KG1 (cell line): Measurements from ENCODE around the gene APBA1.

Source experiments
- DNase-seq: peaks from one replicate; lab custom pipeline; 2025; lab: John Stamatoyannopoulos, UW

The APBA1 gene

DNA sequence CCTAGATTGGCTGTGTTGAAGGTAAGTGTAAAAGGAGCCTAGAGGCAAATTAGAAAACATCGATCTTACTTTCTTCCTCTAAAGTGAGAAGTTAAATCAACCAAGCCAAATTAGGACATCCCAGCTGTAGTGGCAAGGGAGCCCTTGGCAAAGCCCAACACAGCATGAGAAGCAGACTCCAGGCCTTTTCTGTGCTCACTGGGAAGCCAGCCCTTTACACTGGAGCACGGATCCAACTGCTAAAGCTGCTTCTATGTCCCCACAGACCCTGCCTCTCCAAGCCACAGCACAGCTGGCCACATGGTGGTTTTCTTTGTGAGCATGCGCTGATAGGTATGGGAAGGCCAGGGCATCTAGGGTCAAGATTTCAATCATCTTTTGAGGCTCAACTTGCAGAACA lies 94.1 kb downstream of the APBA1 start:
- DNase-seq: no peak

DNA sequence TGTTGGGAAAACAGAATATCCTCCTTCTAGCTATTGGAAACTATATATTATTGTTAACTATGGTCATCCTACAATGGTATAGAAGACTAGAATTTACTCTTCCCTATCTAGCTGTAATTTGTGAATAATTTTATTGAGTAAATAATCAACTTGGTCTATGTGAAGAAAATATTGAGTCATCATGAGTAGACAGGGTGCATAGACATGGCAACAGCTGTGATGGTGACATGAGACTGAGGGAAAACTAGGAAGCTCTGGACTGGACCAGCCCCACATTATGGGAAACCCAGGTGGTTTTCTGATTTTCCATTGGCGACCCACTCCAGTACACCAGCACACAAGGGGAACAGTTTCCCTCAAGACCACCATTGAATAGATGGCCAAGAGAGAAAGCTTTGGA lies 95.0 kb downstream of the APBA1 start:
- no peak for DNase-seq

DNA sequence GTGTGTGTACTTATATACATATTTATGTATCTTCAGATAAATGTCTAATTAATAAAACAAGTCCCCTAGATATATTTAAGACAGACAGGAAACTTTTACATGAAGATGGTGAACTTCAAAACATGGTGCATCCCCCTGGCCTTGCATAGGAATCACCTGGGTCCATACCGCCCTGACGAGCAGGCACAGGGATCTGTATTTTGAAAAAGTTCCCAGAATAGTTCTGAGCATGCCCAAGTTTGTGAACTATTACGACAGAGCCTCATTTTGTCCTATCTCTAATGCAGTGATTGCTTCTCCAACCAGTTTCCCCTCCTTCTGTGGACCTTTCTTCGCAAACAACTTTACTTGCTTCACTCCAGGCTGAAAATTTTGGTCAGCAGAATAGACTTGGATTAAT lies 98.1 kb downstream of the APBA1 start:
- no peak for DNase-seq

DNA sequence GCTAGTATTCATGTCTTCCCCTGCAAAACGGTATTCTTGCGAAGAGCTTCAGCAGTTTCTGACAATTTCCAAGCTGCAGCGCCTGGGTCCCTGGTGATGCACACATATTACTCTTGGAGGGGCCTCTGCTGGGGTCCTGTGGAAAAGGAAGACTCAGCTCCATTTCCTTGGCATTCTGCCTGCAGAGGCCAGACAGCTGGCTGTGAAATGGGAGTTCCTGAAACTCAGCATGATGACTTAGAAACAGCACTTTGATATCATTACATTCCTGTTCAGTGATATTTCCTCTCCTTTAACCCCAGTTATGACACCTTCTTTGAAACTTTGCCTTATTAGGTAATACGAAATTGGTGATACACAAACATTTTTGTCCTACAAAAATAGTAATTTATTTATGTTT lies 98.5 kb downstream of the APBA1 start:
- no peak for DNase-seq

DNA sequence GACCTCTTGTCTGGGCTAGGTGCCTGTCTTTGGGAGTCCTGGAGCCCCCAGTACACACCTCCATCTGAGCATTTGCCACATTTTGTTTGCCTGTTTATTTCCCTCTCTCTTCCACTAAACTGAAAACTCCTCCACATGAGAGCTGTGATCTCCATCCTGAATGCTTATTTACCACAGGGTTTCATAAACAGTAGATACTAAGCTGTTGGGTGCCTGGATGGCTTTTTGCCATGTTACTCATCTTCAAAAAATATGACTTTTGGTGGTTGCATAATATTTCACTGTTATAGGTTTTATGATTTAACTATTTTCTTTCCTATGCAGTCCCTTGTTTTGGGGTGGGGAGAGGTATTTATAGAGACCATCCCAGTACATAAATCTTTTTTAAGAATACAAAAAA lies 99.6 kb downstream of the APBA1 start:
- DNase-seq: no peak

DNA sequence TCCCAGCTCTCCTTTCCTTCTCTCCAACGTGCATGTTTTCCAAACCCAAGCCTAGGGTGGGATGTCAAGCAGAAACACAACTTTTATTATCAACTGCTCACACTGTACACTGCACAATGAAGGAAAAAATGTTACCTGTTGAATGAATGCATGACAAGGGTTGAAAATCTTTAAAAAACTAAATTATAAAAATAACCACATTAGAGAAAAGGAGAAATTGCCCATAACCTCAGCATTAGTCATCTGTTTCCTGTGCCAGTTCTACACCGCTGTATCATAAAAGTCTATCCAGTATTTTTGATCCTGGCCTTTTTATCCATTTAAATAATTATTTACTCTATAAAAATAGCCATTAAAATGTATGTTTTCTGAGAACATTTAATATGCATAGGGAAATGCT lies 101.1 kb downstream of the APBA1 start:
- no peak for DNase-seq

DNA sequence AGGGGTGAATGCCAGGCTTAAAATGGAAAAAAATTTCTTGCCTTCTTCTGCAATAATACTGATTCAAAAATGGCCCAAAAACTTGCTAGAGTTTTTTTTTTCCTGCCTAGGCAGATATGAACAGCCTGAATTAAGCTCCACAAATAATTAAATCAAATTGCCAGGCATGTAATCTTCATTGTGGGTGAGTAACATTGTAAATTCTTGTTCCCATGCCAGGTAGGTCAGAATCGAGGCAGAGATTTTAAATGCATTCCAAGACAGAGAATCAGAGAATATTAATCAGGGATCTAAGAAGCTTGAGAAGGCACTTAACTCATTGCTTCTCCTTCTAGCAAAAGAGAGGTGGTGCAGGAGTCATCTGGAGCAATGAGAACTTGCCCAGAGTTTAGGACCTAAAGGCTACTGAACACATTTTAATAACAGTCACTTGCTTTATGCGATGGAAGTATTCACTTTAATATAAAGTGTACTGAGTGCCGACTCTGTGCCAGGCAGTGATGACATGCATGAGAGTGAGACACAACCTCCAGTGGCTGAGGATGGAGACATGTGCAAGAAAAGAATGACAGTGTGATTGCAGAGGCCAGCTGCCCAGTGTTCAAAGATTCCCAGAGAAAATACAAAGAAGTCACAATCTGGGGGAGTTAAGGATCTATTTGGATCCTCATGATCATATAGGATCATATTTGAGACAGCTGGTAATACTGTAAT lies 102.3 kb downstream of the APBA1 start:
- no peak for DNase-seq

DNA sequence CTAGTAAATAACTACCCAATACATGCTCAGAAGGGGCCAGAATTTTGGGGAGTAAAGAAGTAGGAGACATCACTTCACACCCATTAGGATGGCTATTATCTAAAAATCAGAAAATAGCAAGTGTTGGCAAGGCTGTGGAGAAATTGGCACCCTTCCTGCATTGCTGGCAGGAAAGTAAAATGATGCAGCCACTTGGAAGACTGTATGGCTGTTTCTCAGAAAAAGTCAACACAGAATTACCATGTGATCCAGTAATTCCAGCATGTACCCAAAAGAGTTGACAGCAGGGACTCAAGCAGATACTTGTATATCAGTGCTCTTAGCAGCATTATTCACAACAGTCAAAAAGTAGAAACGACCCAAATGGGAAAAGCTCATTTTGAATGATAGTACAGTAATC lies 107.6 kb downstream of the APBA1 start:
- DNase-seq: no peak

DNA sequence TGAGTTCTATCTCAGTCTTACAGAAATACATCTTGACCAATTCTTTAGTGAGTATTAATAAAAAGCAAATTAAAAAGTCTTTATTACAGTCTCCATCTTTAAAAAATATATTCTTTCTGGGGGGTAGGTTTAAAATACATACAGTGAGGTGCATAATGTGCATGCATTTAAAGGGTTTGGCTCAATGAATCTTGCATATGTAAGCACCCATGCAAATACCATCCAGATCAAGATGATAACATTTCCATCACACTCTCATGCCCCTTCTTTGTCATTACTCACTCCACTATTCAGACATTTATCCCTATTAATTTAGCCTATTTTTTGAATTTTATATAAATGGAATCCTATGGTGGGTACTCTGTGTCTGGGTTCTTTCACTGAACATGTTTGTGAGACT lies 113.0 kb downstream of the APBA1 start:
- no peak for DNase-seq

DNA sequence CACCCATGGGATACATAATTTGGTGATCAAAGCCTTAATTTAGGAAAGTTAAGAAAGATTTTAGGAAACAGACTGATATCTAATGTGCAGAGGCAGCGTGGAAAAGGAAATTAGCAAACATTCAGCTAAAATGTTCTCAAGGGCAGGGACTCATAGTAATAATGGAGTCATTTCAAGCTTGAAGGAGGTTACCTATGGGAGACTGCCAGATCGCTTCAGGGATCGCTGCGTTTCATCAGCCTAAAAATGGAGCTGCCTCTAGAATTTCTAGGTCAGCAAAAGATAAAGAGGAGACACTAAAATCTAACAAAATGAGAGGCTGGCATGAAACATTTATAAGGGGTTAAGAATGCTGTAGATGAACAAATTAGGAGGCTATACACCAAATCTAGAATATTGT lies 115.5 kb downstream of the APBA1 start:
- DNase-seq: no peak

DNA sequence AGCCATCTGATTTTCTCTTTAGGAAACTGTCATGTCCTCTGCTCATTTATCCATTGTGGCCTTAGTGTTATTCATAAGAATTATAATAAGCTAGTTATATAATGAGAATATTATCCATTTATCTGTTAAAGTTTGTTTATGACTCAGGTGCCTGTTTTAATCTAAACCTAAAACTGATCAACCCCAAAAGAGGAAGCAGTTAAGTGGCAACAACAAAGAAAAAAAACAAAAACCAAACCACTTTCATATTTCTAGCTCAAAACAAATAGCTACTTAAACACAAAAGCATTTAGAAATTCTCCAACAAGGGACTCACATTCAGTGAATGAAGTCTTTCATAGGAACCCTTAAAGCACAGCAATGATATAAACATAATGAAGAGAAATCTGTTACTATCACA lies 116.4 kb downstream of the APBA1 start:
- DNase-seq: no peak

DNA sequence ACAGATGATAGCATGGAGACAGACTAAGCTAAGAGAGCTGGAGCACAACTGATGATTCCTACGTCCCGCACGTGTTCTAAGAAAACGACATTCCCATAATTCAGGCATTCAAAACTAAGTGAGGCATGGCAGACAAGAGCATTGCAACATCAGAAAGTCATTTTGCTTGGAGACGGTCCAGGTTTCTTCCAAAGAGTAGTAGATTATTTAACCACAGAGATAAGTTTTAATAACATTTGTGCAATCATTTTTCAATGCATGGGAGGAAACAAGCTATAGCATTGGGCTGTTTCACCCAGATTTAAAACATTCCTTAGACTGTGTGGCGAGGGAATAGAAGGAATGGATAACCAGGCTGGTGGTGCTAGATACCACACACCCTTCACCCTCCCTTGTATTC lies 117.2 kb downstream of the APBA1 start:
- DNase-seq: no peak

DNA sequence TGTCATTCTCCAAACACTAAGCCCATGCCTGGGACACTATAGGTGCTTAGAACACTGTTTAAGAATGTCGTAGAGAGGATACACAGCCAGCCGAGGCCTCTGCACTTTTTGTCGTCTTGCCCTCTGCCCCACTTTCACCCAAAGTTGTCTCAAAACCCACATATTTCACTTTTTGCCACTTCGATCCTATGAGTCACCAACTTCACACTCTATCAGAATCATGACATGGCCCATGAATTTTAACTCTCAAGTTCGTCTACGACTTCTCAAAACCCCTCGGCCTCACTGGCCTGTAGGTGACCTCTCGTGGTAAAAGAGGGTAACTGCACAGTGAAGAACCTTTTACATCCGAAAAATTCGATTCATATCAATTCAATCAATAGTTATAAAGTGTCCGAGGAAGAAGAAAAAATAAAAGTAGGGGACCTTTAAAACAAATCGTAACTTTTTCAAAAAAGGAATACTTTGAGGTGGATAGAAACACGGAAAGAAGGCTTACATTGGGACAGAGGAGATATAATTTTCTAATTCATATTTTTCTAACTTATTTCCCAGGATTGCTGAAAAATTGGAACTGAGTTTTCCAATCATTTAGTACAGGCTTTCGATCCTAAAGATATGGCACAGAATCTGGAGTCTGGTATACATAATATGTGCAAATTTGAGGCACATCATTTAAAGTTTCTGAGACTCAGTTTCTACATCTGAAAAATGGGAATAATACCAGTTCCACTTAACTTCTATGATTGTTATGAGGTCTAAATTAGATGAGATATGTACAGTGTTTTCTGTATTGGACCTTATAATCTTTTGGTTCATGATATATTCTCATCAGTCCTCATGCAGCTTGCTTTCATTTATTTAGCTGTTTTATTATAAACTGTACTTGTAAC lies 122.6 kb downstream of the APBA1 start:
- DNase-seq: no peak

DNA sequence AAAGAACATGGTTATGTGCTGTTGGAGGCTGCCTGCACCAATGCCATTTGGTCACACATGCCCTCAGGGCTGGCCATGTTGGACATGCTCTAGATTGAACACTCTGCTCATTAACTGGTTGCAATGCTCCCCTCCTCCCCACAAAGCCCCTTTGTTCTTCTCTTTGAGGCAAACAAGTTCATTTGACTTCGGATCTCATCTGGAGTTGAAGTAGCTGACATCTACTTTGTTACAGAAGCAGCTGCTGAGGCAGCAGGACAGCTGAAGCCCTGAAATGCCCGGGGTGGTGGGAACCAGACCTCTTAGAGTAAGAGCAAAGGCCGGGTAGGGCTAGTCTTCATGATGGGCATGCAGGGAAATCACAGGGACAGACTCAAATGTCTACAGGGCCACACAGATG lies 123.5 kb downstream of the APBA1 start:
- DNase-seq: no peak

DNA sequence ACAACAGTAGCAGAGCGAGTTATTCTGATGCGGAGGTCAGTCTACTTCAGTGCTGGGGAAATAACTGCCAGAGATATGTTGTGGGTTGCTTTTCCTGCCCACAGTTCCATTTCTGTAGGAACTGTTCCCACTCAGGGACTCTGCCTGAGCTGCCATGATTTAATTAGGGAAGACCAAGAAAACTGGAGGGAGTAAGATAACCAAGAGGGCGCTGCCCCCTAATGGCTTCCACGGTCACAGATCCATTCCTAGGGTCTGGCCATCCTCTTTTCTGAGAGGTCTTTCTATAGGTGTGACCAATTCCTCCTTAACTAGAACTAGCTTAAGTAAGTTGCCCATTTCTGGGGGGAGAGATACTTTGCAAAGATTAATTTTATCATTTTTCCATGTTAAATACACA lies 125.9 kb downstream of the APBA1 start:
- DNase-seq: no peak

DNA sequence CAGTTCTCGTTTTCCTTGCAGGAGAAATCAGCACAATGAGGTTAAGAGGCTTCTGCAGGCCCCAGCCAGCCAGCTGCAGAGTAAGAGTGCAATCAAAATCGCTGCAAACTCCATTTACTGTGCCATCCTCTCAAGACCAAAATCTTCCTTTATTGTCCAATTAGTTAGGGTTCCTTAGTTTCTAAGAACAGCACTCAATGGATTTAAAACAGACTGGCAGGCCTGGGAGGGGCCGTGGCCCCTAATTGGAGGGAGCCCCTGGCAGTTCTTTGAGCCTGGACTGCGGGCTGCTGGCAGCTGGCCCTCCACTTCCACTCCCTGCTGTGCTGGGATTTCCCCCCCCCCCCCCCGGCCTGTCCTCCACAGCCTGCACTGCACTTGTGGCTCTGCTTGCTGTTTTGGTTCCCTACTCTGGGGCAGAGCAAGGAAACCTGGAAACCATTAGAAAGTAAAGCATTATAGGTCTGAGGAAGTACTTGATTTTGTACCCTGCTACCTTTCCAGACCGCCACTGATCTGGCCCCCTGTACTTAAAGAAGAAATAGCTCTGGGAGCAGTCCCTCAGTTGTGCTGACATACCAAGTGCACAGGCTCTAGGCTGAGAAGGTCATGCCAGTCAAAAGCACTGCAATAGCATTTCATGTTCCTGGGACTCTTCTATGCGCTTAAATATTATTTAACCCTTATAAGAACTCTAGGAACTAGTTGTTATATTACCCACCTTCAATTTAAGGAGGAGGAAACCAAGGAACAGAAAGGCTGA lies 129.0 kb downstream of the APBA1 start:
- DNase-seq: no peak

DNA sequence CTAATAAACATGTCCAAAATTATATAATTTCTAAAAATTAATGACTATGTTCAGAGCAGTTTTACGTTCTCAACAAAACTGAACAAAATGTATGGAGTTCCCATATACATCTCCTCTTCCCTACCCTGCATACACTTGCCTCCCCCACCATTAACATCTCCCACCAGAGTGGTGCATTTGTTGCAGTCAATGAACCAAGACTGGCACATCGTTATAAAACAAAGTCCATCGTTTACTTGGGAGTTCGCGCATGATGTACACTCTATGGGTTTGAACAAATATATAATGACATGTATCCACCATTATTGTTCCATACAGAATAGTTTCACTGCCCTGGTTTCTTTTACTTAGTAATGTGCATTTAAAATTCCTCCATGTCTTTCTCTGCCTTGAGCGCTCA lies 130.1 kb downstream of the APBA1 start:
- no peak for DNase-seq

DNA sequence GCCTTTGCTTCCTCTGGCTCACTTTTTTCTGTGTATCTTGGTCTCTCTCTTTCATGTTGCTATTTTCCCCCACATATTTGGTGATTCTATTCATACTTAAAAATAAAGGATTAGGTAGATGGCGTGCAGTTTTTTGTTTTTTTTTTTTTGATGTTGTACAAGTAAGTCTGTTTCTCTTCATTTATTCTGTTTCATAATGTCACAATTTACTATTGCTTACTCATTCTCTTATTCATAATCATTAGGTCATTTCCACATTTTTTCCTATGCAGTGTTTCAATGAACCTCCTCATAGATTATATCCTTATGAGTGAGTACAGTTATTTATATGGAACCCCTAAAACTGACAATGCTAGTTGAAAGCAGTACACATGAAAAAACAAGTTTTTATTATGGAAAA lies 136.3 kb downstream of the APBA1 start:
- DNase-seq: no peak

DNA sequence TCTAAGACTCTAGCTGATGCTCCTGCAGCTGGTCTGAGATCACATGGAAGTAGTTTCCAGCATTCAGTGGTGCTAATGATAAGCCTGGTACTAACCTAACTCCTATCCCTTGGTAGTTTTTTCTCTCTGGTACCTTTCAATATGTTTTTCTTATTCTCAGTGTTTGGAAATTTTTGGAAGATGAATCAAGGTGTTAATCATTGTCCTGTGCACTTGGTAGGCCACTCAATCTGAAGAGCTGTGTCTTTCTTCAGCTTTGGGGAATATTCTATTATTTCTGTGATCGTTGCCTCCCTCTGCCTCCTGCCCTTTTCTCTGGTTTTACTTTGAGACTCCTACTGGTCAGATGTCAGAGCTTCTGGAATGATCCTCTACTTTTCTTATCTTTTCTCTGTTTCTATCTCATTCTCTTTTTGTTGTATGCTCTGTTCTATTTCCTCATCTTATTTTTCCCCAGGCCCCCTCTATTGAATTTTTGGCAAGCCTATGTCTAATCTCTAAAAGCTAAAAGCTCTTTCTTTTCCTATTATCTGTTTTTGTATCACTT lies 136.8 kb downstream of the APBA1 start:
- no peak for DNase-seq

DNA sequence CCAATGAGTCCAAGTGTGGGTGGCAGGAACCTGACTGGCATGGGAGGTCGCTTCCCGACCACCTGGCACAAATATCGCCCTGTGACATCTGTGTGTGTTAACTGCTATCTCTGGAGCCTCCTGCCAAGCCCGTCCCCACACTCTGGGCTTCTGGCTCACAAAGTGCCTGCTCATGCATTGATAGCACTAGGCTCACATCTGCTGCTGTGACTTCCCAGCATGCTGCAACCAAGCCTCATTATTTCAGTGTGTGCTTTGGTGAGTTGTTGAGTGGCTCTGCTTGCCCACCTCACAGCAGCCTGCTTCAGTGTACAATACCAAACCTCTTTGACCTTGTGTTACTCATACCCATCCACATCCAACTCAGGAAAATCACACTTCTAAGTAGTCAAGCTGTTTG lies 139.8 kb downstream of the APBA1 start:
- DNase-seq: no peak

DNA sequence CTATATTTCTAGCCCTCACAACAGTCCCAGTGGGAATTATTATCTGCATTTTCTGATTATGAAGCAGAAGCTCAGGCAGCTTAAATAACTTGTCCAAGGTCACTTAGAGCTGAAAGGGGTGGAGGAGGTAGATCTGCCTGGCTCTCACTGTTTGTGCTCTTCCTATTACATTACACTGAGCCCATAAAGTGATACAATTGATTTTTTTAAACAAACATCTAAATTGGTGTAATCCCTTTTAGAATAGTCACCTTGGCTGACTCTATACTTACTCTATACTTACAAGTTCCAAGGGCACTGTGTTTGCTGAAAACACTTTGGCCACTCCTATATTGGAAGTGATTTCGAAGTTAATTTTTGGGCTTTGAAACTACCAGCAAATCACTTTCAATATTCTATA lies 144.7 kb downstream of the APBA1 start:
- no peak for DNase-seq

DNA sequence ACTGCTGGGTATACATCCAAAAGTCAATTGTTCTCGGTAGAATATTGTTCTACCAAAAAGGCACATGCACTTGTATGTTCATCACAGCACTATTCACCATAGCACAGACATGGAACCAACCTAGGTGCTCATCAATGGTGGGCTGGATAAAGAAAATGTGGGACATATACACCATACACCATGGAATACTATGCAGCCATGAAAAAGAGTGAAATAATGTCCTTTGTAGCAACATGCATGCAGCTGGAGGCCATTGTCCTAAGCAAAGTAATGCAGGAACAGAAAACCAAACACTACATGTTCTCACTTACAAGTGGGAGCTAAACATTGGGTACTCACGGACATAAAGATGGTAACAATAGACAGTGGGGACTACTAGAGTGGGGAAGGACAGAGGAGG lies 145.5 kb downstream of the APBA1 start:
- no peak for DNase-seq
